Adrenal gland (tissue), 12 donors: Measurements from ENCODE around the gene BZW1. TPM values are rescaled to one million over a fixed set of nuclear protein-coding genes. Genes with fewer than 3 reads are reported as not detected.

Source experiments
- DNase-seq, 7 donors: peaks; one replicate each; pipeline ENCODE4 v3.0.0-alpha.2; 2019 to 2020
- H3K27ac ChIP-seq, 5 donors: fragments of 200-600 bp; sonication (generic) in 4 of 5; 1 replicate in 3 of 5; 2 replicates in 2 of 5; pipeline versions ENCODE4 v1.5.1 to v1.8.0; 2016 to 2020; ENCODE audit warnings: mild to moderate bottlenecking in 1 of 5
- H3K27me3 ChIP-seq: fragments of 200-600 bp; 2 replicates; pipeline ENCODE4 v1.8.0; 2021
- H3K36me3 ChIP-seq, 2 donors: fragments of 200-600 bp; replicated peaks in 1 of 2; 1 replicate in 1 of 2; 2 replicates in 1 of 2; pipeline versions ENCODE4 v1.5.1 to v1.8.0; 2018 to 2022
- H3K4me1 ChIP-seq, 2 donors: fragments of 200-600 bp; replicated peaks in 1 of 2; 1 replicate in 1 of 2; 2 replicates in 1 of 2; pipeline versions ENCODE4 v1.5.1 to v1.8.0; 2018 to 2021
- H3K4me3 ChIP-seq, 4 donors: fragments of 200-600 bp; sonication (generic) in 3 of 4; one replicate each; pipeline ENCODE4 v1.5.1; 2016 to 2018
- H3K9me3 ChIP-seq, 3 donors: fragments of 200-600 bp; sonication (generic) in 1 of 3; replicated peaks in 1 of 3; 1 replicate in 2 of 3; 2 replicates in 1 of 3; pipeline versions ENCODE4 v1.5.1 to v1.8.0; 2016 to 2021
- CTCF ChIP-seq, 6 experiments: fragments of 450-650 bp in 4 of 6; fragments of 200-600 bp in 2 of 6; sonication (generic) in 1 of 6; IDR thresholded peaks; 1 replicate in 5 of 6; 2 replicates in 1 of 6; pipeline versions ENCODE4 v1.5.1 to v1.8.0; 2016 to 2021; ENCODE audit warnings: antibody characterized with exemption in 6 of 6, mild to moderate bottlenecking in 2 of 6, moderate library complexity in 1 of 6
- POLR2A ChIP-seq, 2 donors: fragments of 450-650 bp; IDR thresholded peaks; one replicate each; pipeline ENCODE4 v1.6.1; 2017; ENCODE audit warnings: antibody characterized with exemption in 2 of 2, mild to moderate bottlenecking in 2 of 2, moderate library complexity in 1 of 2
- WGBS, 4 donors: extraction: QIAGEN DNeasy Blood & Tissue Kit in 2 of 4; methylation state at CpG; one replicate each; pipeline versions ENCODE4 v1.1.5 to v1.1.7; 2013 to 2017; 5-methylcytosine and 5-hydroxymethylcytosine counted together
- intact Hi-C, 2 donors: fragments of 100-400 bp; cut with DNase I; formaldehyde crosslinking; loops; one replicate each; pipeline versions ENCODE4 v1.14.1 to v1.15.0; 2022 to 2023
- polyA plus RNA-seq, 3 donors: library from polyadenylated mRNA; stranded (reverse); fragments of 200-250 nt in 2 of 3; fragments of 350-450 nt in 1 of 3; fragmentation: Illumina TruSeq in 1 of 3; extraction: RNeasy Lipid Tissue Mini Kit (QIAGEN cat#74804) in 1 of 3; gene quantifications; one replicate each; pipeline ENCODE4 v1.2.3, GENCODE V29; 2013 to 2014
- total RNA-seq, 9 donors: library from RNA; depleted of rRNA in 4 of 9; stranded (reverse); fragments of >200 nt in 4 of 9; fragments of 120-200 nt in 1 of 9; fragmentation: NEBNext Ultra II Directional in 1 of 9; extraction: Animal tissue kit (Norgen Biotek cat#: 25700) in 1 of 9; gene quantifications; one replicate each; pipeline versions ENCODE4 v1.1.0 to v1.2.4, GENCODE V29; 2013 to 2023
- donor health status: healthy with polysubstance abuse.
- donor health status: Bipolar disorder and iron deficiency.
- donor health status: DM: yes; HTN: yes; CAD: no.
- donor health status: DM: no; HTN: no; CAD: no.
- donor health status: DM: no; HTN: no; CAD: no.
- donor health status: DM: yes; HTN: yes; CAD: no.

BZW1 gene
- total and polyA plus RNA-seq, 12 donors: 28.4 to 631 (median 193) TPM

GRCh38 chr2:200850512-200851256 lies 39.0 kb downstream of the BZW1 start:
- no peak for DNase-seq
- peaks cover 0 to 4% of the 10 kb centered on the region in 2 donors for H3K4me1 ChIP-seq
- H3K27ac ChIP-seq: no peak overlapping the region
- TF ChIP-seq POLR2A (IDR thresholded peaks at IDR 0.05) (no peak), CTCF (IDR thresholded peaks at IDR 0.05) (no peak)
- H3K27me3 ChIP-seq: no peaks in the 10 kb centered on the region
- 83 to 91% (median 87%) methylated on average over 14 of the region's 14 CpGs for WGBS, 4 donors
- H3K36me3 ChIP-seq: peaks cover 0 to 51% of the 10 kb centered on the region in 2 donors
- no peaks in the 10 kb centered on the region for H3K9me3 ChIP-seq
- intact Hi-C loops: no loop called here
- H3K4me3 ChIP-seq: no peak overlapping the region

GRCh38 chr2:200851398-200852248 lies 39.9 kb downstream of the BZW1 start:
- intact Hi-C loops: no loop called here

GRCh38 chr2:200852605-200853004 lies 40.9 kb downstream of the BZW1 start:
- Histone ChIP-seq H3K4me1 (peaks cover 0 to 12% of the 10 kb centered on the region in 2 donors), H3K9me3 (no peaks in the 10 kb centered on the region), H3K4me3 (no peak overlapping the region), H3K27ac (no peak overlapping the region), H3K27me3 (no peaks in the 10 kb centered on the region), H3K36me3 (peaks cover 0 to 71% of the 10 kb centered on the region in 2 donors)
- no peak for TF ChIP-seq POLR2A (IDR thresholded peaks at IDR 0.05)
- no peak for TF ChIP-seq CTCF (IDR thresholded peaks at IDR 0.05)
- intact Hi-C loops: no loop called here
- no peak for DNase-seq
- WGBS, 4 donors: 93 to 97% (median 94%) methylated on average over 2 of the region's 2 CpGs

More at GRCh38 chr2:200851398-200852248, 39.9 kb downstream of the BZW1 start:
- Histone ChIP-seq H3K36me3 (peaks cover 0 to 61% of the 10 kb centered on the region in 2 donors), H3K9me3 (no peaks in the 10 kb centered on the region), H3K4me1 (peaks cover 0 to 6% of the 10 kb centered on the region in 2 donors), H3K27me3 (no peaks in the 10 kb centered on the region), H3K27ac (no peak overlapping the region), H3K4me3 (no peak overlapping the region)
- 92 to 94% (median 93%) methylated on average over 6 of the region's 6 CpGs for WGBS, 4 donors
- TF ChIP-seq POLR2A (IDR thresholded peaks at IDR 0.05) (no peak), CTCF (IDR thresholded peaks at IDR 0.05) (no peak)
- peak in 1 of 7 donors; percentile 46 for DNase-seq

GRCh38 chr2:200856806-200857205 lies 45.1 kb downstream of the BZW1 start:
- Histone ChIP-seq H3K27me3 (no peaks in the 10 kb centered on the region), H3K4me3 (no peak overlapping the region), H3K9me3 (no peaks in the 10 kb centered on the region), H3K27ac (no peak overlapping the region), H3K4me1 (peaks cover 28 to 47% of the 10 kb centered on the region in 2 donors), H3K36me3 (peaks cover 0 to 81% of the 10 kb centered on the region in 2 donors)
- no peak for DNase-seq
- WGBS, 4 donors: 79 to 91% (median 83%) methylated on average over 8 of the region's 8 CpGs
- intact Hi-C loops: loop anchor here in 1 of 2 donors (5.0 kb wide), 1 partner anchor 40 kb away; no protein-coding TSS in a partner anchor
- TF ChIP-seq POLR2A (IDR thresholded peaks at IDR 0.05) (no peak), CTCF (IDR thresholded peaks at IDR 0.05) (no peak)
